Subcutaneous adipose tissue (tissue), 4 donors: ENCODE measurements around the gene OPCML. TPM values are rescaled to one million over a fixed set of nuclear protein-coding genes. Genes with fewer than 3 reads are reported as not detected.

Experiments
- total RNA-seq, 4 donors: library from RNA; depleted of rRNA; stranded (reverse); fragments of >200 nt; gene quantifications; one replicate each; pipeline ENCODE4 v1.1.0, GENCODE V29; 2016
- TF ChIP-seq, protein P1 (sequence below): fragments of 450-650 bp; IDR thresholded peaks from one replicate; pipeline ENCODE4 v1.5.1; 2016; ENCODE audit warnings: low read depth, mild to moderate bottlenecking, control low read depth, antibody characterized with exemption, moderate library complexity

Gene OPCML
- total RNA-seq, 4 donors from 2014 or later = under 0.01 TPM; not detected in 3

DNA sequence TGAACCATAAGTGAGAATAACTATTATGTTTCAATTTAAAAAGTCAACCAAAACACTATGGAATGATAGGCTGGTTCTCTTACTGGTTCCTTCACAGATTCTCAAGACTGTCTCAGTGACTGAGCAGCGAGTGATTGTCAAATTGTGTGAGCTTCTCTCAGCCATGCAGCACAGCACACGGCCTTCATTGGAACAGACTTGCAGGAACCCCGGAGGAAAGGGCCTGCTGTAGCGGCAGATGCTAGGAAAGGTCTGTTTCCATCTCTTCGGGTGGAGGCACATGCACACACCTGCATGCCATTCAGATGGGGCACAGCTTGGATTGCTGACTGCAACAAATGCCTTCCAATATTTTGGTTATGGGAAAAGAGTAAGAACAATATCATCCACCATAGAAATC is 741.8 kb downstream of the OPCML start:
- TF ChIP-seq, protein P1, sequence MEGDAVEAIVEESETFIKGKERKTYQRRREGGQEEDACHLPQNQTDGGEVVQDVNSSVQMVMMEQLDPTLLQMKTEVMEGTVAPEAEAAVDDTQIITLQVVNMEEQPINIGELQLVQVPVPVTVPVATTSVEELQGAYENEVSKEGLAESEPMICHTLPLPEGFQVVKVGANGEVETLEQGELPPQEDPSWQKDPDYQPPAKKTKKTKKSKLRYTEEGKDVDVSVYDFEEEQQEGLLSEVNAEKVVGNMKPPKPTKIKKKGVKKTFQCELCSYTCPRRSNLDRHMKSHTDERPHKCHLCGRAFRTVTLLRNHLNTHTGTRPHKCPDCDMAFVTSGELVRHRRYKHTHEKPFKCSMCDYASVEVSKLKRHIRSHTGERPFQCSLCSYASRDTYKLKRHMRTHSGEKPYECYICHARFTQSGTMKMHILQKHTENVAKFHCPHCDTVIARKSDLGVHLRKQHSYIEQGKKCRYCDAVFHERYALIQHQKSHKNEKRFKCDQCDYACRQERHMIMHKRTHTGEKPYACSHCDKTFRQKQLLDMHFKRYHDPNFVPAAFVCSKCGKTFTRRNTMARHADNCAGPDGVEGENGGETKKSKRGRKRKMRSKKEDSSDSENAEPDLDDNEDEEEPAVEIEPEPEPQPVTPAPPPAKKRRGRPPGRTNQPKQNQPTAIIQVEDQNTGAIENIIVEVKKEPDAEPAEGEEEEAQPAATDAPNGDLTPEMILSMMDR = no peak

DNA sequence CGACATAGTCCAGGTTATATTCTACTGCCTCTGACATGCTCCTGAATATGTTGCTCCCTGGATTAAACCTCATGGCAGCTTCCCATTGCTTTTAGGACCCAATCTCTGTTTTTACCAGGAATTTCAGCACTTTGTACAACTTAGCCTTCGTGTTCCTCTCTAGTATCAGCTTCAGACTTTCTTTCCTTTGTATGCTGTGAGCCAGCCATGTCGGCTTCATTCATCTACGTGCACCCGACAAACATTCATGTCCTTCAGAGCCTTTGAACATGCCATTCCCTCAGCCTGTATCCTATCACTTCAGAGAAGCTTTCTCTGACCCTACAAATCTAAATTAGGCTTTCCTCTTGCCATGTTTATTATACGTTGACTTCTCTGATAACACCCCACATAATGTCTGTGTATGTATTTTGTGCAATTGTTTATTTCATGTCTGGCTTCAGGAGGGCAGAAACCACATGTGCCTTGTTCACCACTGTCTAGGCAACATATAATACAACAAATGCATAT is 743.4 kb downstream of the OPCML start:
- TF ChIP-seq, protein P1 = no peak

DNA sequence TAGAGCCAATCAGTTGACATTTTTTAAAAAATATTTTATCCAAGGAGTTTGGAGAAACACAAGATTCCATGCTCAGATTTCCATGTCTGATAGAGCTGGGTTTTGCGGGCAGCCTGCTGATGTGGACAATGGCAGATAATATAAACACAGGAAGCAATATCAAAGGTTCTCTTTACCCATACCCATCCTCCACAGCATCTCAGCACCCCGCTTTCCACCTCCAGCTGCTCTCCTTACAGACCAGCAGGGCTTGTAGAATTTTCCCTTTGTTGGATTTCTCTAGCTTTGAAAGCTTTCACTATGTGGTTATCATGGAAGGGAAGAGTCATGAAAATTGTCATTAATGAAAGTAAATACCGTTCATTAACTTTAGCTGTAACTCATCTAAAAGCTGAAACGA is 746.4 kb downstream of the OPCML start:
- TF ChIP-seq, protein P1 = no peak

DNA sequence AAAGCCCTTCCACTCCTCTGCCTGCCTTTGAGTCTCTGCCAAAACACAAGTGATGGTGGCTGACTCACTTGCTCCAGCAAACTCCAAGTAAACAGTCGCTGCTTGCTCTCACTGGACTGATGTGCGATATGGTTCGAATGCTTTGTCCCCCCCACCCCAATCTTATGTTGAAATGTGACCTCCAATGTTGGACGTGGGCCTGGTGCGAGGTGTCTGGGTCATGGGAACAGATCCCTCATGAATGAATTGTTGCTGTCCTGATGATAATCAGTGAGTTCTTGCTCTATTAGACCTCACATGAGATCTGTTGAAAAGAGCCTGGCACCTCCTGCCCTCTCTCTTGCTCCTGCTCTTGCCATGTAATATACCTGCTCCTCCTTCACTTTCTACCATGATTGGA is 747.9 kb downstream of the OPCML start:
- TF ChIP-seq, protein P1 = no peak

DNA sequence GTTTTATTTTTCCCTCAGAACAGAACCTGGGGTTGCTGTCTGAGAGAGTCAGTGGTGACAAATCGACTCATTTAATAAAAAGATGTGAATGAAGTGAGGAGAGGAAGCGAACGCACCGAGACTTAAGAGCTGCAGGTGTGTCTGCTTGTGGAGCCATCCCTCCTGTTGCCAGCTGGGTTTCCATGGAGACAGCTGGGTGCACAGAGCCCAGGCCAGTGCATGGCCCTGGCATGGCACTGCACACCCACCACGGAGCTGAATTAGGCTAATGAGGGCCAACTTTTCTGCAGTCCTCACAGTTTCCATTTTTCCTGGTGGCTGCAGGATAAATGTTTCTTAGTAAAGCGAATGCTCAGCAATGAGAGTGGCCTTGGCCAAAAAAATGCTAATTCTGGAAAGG is 750.2 kb downstream of the OPCML start:
- TF ChIP-seq, protein P1 = no peak

DNA sequence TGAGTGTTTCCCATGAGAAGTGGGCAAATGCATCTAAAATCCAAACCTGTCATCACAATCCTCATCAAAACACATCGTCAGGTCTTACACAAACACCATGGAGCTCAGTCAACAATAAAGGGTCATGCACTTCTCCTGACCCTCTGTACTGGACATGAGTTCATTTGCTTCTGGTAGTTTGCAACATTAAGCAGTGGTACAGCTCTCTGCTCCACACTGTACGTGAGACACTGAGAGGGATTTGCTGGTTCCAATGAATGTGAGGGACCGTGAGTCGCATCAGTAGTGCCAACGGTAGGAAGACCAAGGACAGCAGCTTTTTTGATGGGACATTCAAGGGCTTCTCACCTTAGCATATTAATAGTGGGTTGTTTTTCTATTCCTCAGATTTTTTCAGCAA is 752.3 kb downstream of the OPCML start:
- TF ChIP-seq, protein P1 = no peak

DNA sequence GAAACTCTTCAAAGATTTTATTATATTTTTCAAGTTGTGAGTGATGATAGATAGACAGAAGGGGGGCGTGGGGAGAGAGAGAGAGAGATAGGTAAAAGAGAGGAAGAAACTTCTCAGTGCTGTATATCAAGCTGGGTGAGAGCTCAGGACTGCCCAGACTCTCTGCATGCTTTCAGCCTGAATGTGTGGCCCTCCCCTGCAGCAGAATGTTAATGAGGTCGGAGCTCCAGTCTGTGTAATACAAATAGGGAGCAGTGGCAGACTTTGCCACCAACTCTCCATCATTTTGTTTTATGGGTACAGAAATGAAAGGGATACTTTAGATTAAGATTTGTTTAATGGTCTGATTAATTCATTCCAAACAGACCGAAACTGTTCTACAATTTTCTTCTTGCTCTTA is 752.8 kb downstream of the OPCML start:
- TF ChIP-seq, protein P1 = no peak
